GOT3 (cell line): ENCODE measurements around the gene GCH1.
"Not testable (repeated sequence)": the region's sequence is repeated elsewhere in the genome, so short reads cannot be mapped to it uniquely, and the experiment has no call there.

ENCODE experiments used
- DNase-seq: peaks from one replicate; lab custom pipeline; 2025; ENCODE audit warnings: mixed read lengths; lab: John Stamatoyannopoulos, UW

The GCH1 gene

DNA sequence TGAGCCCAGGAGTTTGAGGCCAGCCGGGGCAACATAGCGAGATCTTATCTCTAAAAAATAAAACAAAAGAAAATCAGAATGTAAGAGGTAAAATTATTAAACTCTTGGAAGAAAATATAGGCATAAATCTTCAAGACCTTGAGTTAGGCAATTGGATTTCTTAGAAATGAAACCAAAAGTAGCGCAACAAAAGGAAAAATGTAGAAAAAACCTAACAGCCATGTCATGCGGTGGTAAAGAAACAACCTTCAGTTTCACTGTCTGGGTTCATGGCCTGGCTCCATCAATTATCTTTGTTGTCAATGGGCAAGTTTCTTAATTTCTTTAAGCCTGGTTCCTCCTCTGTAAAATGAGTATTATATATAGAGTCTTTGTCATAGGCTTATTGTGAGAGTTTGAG, 5.6 kb upstream of the GCH1 start:
- no peak for DNase-seq

DNA sequence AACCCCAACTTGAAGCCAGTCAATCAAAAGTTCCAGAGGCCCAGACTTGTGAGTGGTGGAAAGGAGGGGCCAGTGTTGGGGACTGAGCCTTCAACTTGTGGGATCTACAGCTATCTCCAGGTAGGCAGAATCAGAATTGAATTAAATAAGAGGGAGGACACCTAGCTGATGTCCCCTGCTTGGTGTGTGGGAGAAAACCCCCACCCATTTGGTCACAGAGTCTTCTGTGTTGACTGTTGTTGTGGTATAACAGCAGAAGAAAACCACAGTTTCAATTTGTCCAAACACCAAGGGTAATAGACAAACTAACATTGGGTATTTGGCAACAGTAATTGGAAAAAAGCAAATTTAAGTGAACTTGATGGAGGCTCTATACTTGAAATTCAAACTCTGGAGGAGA, 3.4 kb upstream of the GCH1 start:
- DNase-seq: no peak

DNA sequence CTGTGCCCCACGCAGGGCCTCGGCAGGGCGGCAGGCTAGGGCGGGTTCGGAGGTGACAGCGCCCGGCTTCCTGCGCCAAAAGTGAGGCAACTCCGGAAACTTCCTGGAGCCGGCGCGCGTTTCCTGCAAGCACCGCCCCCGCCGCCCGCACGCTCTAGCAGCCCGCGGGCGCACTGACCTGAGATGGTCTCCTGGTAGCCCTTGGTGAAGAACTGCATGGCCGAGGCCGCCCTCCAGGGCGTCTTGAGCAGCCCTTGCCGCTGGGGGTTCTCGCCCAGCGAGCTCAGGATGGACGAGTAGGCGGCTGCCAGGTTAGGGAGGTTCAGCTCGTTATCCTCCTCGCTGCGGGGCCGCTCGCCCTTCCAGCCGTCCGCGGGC, 494 bp downstream of the GCH1 start:
- DNase-seq: peak; percentile 4

DNA sequence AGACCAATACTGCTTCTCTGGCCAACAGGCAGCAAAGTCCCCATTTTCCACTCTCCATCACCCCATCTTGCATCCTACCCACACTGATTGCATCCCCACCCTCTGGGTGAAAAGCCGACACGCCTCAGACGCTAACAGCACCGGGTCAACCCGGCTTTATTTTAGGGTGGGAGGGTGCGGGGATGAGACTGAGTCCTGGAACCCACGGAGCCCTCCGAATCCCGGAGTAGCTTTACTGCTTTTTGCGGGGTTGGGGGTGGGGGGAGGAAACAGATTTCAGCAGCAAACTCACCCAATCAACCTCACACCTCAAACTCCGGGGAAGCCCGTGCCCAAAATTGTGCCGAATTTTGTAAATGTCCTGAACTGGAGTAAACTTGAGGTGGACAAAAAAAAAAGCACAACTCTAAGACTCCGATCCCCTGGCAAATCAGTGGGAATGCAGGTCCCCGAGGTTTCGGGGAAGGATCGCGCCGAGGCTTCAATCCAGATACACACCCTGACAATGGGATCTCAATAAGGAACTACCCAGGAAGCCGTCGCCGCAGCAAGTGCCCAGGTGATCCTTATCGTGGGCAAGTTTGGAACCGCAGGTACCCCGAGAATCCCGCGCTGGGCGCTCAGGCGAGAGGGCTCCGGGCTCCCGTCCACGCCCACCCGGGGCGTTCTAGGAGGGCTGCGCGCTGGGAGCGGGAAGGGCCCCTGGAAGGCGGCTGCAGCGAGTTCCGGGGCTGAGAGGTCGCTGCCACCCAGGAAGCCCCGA, 1.1 kb downstream of the GCH1 start:
- no peak for DNase-seq

DNA sequence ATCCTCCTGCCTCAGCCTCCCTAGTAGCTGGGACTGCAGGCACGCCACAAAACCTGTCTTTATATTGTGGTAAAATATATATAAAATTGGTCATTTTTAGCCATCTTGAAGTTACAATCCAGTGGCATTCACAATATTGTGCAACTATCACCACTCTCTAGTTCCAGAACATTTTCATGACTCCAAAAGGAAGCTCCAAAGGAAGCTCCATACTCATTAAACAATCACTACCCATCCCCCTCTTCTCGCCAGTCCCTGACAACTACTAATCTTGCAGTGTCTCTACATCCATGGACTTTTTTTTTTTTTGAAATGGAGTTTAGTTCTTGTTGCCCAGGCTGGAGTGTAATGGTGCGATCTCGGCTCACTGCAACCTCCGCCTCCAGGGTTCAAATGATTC, 3.1 kb downstream of the GCH1 start:
- DNase-seq: no peak

DNA sequence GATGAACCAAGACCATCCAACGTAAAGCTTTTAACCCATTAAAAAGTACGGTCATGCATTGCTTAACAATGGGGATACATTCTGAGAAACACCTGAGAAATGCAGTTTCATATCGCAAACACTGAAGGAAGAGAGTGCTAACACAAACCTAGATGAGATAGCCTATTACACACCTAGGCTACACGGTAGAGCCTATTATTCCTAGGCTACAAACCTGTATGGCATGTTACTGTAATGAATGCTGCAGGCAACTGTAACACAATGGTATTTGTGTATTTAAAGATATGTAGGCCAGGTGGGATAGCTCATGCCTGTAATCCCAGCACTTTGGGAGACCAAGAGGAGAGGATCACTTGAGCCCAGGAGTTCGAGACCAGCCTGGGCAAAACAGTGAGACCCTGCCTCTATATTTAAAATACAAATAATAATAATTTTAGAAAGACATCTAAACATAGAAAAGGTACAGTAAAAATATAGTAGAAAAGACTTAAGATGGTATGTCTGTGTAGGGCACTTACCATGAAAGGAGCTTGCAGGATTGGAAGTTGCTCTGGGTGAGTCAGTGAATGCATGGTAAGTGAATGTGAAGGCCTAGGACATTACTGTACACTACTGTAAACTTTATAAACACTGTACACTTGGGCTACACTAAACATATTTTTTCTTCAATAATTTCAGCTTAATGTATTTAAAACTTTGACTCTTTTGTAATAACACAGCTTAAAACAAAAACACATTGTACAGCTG, 4.6 kb downstream of the GCH1 start:
- DNase-seq: not testable (repeated sequence)

DNA sequence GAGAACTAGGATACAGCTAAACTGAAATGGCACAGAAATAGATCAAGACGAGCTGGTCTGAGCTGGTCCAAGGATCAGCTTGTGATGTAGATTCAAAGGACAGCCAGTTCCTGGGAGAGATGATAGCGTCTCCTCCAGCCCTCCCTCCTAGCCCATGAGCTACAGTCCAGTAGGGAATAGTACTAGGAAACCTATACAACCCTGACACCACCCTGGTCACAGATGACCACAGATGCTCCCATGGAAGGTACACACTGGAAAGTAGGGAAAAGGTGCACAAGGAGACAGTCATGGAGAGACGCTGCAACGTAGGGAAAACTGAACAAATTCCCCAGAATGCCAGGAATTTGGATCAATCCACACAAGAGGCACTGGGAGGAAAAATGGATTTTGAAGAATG, 6.9 kb downstream of the GCH1 start:
- no peak for DNase-seq

DNA sequence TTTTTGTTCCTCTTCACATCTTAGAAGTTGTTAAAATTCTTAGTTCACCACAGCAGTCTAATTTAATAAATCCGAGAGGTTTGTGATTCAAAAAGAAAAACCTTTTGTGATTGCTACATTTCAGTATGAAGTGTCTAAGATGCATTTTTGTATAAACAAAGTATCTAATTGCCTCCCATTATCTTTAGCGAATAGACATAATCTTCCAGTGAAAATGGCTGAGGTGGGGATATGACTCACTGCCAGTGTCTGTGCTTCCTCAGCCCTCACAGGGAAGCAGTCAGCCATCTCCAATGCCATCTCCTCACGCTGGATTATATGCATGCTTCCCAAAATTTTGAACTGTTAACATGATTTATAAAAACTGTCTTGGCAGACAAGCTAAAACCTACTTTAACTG, 7.6 kb downstream of the GCH1 start:
- DNase-seq: no peak

DNA sequence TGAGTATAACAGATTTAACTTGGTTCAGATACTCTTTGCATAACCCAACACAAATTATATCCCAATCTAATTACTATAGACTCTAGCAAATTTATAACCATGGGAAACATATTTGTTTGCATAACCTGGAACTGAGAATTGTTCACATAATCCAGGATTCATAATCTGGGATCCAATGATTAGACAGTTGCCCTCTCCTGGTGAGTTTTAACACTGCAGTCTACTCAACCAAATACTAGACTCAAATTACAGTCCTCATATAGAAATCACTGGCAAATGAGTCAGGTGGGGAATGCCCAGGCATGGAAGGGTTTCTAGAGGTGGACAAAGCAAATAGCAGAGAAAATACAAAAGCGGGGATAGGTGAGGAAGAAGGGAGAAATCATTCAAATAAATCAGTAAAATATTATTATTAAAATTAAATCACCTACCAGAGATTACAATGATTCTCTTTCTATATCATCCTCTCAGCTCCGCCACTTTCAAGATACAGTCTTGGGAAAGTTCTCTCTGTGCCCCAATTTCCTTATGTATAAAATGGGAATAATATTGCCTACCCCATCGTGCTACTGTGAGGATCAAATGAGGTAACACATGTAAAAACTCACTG, 9.4 kb downstream of the GCH1 start:
- no peak for DNase-seq

DNA sequence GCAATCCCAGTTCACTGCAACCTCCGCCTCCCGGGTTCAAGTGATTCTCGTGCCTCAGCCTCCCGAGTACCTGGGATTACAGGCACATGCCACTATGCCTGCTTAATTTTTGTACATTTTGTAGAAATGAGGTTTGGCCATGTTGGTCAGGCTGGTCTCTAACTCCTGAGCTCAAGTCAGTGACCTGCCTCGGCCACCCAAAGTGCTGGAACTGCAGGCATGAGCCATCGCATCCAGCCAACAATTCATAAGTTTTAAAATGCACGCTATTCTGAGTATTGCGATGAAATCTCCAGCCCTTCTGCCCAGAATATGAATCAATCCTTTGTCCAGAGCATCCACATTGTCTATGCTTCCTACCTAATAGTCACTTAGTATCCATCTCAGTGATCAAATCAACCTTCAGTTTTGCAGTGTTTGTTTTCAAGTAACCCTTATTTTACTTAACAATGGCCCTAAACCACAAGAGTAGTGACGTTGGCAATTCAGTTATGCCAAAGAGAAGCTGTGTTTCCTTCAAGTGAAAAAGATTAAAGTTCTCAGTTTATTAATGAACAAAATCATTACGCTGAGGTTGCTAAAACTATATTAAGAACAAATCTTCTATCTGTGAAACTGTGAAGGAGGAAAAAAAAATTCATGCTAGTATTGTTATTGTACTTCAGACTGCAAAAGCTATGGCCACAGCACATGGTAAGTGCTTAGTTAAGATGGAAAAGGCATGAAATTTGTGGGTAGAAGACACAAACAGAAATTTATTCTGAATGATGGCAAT, 11.0 kb downstream of the GCH1 start:
- no peak for DNase-seq

DNA sequence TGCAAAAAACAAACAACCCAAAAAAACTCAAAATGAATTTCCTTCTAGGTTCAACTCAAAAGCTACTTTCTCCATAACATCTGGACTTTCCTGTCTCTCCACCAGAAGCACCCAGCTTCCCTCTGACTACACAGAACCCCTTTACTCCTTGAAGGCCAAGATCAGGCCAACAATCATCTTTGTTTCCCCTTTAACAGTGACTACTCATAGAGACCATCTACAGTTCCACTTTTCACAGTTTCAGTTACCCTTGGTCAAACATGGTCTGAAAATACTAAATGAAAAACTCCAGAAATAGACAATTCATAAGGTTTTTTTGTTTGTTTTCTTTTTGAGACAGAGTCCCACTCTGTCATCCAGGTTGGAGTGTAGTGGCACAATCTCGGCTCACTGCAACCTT, 11.8 kb downstream of the GCH1 start:
- DNase-seq: no peak

DNA sequence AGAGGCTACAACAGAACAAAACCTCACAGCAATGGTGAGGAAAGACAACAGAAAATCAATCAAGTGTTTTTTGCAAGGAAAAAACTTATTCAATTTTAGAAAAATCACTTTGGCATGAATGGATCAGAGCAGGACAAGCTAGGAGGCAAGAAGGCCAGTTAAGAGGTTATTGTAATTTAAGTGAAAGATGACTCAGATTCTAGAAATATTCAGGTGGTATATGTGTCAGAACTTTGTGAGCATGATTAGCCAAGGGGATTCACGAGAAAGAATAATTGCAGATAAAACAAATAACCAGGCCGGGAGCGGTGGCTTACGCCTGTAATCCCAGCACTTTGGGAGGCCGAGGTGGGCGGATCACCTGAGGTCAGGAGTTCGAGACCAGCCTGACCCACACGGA, 12.7 kb downstream of the GCH1 start:
- DNase-seq: no peak

DNA sequence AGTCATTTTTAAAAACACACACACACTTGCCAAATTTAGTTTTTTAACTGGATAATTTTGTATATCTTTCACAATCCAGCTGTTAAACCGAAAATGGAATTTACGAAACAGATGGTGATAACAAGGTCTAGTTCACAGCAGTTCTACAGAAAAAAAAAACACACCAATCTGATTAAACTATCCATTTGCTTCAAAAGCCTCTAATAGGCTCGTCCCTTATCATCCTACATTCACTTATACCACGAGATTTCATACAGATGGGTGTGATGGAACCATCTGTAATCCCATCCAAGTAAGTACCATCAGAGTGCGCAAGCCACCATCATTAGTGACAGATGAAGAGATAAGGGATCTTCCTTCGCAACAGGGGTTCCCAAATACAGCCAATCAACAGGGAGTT, 20.1 kb downstream of the GCH1 start:
- no peak for DNase-seq

DNA sequence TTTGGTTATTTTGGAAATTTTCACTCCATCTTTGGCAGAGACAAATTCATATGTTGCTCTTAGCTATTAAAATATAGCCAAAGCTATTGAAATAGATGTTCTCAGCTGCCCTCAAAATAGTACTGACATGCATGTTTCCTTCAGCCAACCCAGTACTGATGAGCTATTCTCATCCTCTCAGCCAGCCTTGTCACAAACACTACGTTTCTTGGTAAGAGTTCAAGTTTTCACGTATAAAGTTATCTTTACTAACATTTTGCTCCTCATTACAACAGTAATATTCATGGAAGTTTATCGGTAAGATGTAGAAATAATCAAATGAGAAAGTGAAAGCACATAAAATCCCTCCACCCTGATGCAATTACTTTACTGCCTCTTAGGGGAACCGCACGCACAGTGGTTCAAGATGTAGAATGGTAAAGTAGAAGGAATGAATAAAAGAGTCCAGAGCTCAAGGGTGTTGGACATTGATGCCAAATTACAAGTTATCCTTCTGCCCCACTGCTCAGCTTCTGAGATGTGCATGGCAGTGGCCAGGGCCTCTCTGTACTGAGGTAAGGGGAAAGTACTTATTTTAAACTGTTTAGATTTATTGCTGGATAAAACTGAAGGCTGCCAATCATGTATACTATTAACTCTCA, 20.7 kb downstream of the GCH1 start:
- no peak for DNase-seq

DNA sequence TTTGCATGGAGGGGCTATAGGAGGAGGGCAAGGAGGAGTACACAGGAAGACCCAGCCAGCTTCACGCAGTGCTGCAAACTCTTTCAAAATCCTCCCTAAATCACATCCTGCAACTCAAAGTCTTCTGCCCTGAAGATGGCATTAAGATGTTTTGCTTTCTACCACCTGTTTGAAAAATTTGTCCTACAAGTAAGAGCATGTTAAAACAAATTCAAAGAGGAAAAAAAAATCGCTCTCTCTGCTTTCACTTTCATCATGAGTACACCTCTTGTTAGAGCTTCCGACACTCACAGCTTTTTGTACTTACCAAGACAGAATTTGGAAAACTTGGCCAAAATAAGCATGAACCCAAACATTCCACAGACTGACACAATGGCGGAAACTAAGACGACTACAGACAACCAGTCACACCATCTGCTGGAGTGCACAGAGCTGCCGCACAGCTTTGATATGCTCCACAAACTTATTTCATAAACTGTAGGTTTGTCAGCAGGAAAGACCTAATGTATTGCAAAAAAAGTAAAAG, 21.3 kb downstream of the GCH1 start:
- DNase-seq: no peak

DNA sequence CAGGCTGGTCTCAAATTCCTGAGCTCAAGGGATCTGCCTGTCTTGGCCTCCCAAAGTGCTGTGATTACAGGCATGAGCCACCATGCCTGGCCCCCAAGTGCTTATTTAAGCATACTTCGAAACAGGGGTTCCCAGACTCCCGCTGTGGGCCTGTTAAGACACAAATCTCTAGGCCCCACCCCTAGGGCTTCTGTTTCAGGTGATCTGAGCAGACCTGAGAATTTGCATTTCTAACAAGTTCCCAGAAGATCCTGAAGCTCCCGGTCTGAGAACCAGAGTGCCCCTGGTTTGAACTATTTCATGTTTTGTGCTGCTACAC, 25.0 kb downstream of the GCH1 start:
- no peak for DNase-seq

DNA sequence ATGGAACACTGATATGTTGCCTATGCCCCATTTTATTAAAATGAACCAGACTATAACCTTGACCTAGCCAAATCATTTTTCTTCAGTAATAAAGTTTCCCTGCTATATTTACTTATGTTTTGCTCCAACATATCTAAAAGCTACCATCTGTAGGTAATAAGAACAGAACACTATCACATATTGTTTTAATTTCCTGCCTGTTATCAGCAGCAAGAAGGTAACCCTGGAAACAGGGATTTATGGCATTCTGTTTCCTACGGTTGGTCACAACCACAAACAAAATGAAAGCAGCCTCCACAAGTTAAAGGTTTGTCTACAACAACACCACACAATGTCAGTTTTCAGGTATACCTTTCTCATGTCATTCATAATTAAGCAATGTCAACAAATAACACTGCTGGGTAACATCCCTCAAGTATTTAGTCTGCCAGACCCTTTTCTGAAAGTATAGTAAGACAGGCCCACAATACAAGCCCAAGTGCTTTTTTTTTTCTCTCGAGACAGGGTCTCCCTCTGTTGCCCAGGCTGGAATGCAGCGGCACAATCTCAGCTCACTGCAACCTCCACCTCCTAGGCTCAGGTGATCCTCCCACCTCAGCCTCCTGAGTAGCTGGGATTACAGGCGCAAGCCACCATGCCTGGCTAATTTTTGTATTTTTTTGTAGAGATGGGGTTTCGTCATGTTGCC, 25.5 kb downstream of the GCH1 start:
- DNase-seq: no peak

DNA sequence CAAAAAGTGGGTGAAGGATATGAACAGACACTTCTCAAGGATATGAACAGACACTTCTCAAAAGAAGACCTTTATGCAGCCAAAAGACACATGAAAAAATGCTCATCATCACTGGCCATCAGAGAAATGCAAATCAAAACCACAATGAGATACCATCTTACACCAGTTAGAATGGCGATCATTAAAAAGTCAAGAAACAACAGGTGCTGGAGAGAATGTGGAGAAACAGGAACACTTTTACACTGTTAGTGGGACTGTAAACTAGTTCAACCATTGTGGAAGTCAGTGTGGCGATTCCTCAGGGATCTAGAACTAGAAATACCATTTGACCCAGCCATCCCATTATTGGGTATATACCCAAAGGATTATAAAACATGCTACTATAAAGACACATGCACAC, 27.0 kb downstream of the GCH1 start:
- DNase-seq: not testable (repeated sequence)

DNA sequence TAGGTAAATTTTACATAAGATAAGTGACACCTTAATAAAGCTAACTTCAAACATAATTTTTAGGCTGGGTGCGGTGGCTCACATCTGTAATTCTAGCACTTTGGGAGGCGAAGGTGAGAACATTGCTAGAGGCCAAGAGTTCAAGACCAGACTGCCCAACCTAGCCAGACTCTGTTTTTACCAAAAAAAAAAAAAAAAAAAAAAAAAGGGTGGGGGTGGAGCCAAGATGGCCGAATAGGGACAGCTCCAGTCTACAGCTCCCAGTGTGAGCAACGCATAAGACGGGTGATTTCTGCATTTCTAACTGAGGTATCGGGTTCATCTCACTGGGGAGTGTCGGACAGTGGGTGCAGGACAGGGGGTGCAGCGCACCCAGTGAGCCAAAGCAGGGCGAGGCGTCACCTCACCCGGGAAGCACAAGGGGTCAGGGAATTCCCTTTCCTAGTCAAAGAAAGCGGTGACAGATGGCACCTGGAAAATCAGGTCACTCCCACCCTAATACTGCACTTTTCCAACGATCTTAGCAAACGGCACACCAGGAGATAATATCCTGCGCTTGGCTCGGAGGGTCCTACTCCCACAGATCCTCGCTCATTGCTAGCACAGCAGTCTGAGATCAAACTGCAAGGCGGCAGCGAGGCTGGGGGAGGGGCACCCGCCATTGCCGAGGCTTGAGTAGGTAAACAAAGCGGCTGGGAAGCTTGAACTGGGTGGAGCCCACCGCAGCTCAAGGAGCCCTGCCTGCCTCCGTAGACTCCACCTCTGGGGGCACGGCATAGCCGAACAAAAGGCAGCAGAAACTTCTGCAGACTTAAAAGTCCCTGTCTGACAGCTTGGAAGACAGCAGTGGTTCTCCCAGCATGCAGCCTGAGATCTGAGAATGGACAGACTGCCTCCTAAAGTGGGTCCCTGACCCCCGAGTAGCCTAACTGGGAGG, 32.2 kb downstream of the GCH1 start:
- DNase-seq: not testable (repeated sequence)

DNA sequence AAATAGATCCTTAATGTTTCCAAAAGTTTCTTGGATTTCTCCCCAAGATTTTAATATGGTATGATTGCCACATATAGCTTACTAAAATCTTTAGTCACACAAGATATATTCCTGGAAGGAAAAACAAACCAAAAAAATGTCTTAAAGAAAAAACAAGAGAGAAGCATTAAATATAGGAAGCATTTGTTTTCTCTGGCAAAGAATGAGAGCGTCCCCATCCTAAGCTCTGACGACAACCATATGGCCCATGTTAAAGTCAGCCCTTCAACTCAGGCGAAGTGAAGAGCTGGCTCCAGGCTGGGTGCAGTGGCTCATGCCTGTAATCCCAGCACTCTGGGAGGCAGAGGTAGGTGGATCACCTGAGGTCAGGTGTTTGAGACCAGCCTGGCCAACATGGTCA, 35.6 kb downstream of the GCH1 start:
- DNase-seq: no peak
